ENCODE measurements around the gene RIOX2. TPM values are rescaled to one million over a fixed set of nuclear protein-coding genes. Genes with fewer than 3 reads are reported as not detected.

Gene RIOX2
- polyA plus RNA-seq, 1 donor: 24.6 TPM

DNA sequence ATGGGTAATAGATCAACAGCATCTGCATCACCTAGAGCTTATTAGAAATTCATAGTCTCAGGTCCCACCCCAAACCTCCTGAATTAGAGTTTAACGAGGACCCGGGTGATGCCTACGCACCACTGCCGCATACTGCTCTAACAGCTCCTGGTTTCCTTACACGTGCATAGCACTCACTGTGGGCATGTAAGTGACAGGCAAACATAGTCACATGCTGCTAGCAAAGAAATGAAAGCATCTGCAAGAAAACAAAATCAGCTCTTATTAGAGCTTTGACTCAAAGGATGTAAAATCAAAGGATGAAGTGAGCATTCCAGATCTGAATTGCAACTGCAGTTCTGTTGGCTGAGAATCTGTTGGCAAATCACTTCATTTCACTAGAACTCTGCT, 19.1 kb upstream of the RIOX2 start:
- WGBS (ENCODE audit: insufficient coverage, low lambda C conversion rate): no CpG with 5 or more reads among the region's 5 CpGs
- Histone ChIP-seq H3K27me3 (ENCODE audit: control insufficient read depth, insufficient read depth, low read length) (no peaks in the 10 kb centered on the region), H3K4me1 (ENCODE audit: control insufficient read depth, insufficient read depth, low read length) (no peaks in the 10 kb centered on the region), H3K4me3 (ENCODE audit: low read length) (no peak overlapping the region), H3K27ac (ENCODE audit: low read length) (no peak overlapping the region), H3K9me3 (ENCODE audit: control insufficient read depth, low read depth, low read length) (peaks cover 10% of the 10 kb centered on the region), H3K36me3 (ENCODE audit: control insufficient read depth, insufficient read depth, low read length) (no peaks in the 10 kb centered on the region)
- no peak for DNase-seq

DNA sequence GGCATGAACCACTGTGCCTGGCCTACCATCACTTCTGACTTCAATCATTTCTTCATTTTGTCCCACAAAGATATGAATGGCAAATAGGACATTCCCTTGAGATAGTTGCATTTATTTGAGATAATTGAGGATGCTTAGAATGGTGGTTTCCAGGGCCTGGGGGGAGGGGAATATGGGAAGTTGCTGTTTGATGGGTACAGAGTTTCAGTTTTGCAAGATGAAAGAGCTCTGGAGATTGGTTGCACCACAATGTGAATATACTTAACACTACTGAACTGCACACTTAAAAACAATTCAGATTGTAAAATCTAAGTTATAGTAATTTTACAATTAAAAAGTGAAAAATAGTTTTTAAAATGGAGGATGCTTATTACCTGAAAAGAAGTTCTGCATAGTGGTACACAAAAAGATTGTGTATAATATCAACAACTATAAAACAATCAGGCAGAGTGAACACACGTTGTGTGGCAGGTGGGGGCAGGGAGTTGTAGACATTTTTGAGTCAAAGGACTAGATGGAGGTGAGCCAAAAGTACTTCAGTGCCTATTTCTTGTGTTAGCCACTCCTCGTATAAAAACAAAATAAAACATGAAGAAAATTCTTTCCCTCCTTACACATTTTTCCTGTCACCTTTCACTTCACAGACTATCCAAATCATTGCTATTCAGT, 18.5 kb upstream of the RIOX2 start:
- WGBS (ENCODE audit: insufficient coverage, low lambda C conversion rate): 83% methylated on average over 1 of the region's 2 CpGs
- no peak for DNase-seq
- peaks cover 10% of the 10 kb centered on the region for H3K9me3 ChIP-seq (ENCODE audit: control insufficient read depth, low read depth, low read length)
- H3K36me3 ChIP-seq (ENCODE audit: control insufficient read depth, insufficient read depth, low read length): no peaks in the 10 kb centered on the region
- no peak overlapping the region for H3K4me3 ChIP-seq (ENCODE audit: low read length)
- H3K4me1 ChIP-seq (ENCODE audit: control insufficient read depth, insufficient read depth, low read length): no peaks in the 10 kb centered on the region
- no peaks in the 10 kb centered on the region for H3K27me3 ChIP-seq (ENCODE audit: control insufficient read depth, insufficient read depth, low read length)
- H3K27ac ChIP-seq (ENCODE audit: low read length): no peak overlapping the region

DNA sequence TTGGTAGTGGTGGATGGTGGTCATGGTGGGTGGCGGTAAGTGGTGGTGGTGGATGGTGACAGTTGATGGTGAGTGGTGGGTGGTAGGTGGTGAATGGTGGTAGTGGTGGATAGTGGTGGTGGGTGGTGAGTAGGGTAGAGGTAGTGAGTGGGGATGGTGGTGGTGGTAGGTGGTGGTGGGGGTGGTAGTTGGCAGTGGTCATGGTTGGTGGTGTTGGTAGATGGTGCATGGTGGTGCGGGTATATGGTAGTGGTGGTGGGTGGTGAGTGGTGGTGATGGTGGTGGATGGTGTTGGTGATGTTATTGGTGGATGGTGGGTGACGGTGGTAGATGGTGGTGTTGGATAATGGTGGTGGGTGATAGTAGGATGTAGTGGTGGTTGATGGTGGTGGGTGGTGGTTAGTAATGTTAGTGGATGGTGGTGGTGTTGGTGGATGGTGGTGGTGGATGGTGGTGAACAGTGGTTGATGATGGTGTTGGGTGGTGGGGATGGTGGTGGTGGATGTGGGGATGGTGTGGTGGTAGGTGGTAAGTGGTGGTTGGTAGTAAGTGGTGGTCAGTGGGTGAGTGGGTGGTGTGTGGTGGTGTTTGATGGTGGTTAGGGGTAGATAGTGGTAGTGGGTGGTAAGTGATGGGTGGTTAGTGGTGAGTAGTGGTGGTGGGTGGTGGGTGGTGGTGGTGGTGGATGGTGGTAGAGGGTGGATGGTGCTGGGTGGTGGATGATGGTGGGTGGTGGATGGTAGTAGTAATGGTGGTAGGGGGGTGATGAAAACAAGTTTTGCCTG, 16.7 kb upstream of the RIOX2 start:
- H3K36me3 ChIP-seq (ENCODE audit: control insufficient read depth, insufficient read depth, low read length): no peaks in the 10 kb centered on the region
- no peak for DNase-seq
- H3K9me3 ChIP-seq (ENCODE audit: control insufficient read depth, low read depth, low read length): peaks cover 10% of the 10 kb centered on the region
- H3K4me1 ChIP-seq (ENCODE audit: control insufficient read depth, insufficient read depth, low read length): no peaks in the 10 kb centered on the region
- H3K27ac ChIP-seq (ENCODE audit: low read length): no peak overlapping the region
- WGBS (ENCODE audit: insufficient coverage, low lambda C conversion rate): 100% methylated on average over 1 of the region's 3 CpGs
- H3K4me3 ChIP-seq (ENCODE audit: low read length): no peak overlapping the region
- H3K27me3 ChIP-seq (ENCODE audit: control insufficient read depth, insufficient read depth, low read length): no peaks in the 10 kb centered on the region

DNA sequence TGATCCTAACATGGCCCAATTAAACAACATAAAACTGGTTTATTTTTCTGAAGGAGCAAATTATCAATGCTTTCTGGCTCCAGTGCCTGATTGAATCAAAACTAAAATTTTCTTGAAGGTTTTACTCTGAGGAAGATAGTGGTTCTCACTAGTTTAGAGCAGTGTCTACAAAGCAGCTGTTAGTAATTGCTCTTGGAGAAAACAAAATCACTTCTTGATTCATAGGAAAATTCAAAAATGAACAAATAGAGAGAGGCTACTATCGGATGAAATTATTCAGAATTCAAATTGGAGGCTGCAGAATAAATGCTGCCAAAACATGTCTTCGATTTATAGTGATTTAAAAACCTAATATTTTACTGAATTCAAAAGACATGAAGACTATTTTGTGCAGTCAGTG, 15.1 kb upstream of the RIOX2 start:
- DNase-seq: no peak
- H3K27ac ChIP-seq (ENCODE audit: low read length): no peak overlapping the region
- H3K4me3 ChIP-seq (ENCODE audit: low read length): no peak overlapping the region
- no peaks in the 10 kb centered on the region for H3K36me3 ChIP-seq (ENCODE audit: control insufficient read depth, insufficient read depth, low read length)
- H3K4me1 ChIP-seq (ENCODE audit: control insufficient read depth, insufficient read depth, low read length): no peaks in the 10 kb centered on the region
- peaks cover 10% of the 10 kb centered on the region for H3K9me3 ChIP-seq (ENCODE audit: control insufficient read depth, low read depth, low read length)
- WGBS (ENCODE audit: insufficient coverage, low lambda C conversion rate): 100% methylated on average over 2 of the region's 2 CpGs
- H3K27me3 ChIP-seq (ENCODE audit: control insufficient read depth, insufficient read depth, low read length): no peaks in the 10 kb centered on the region

DNA sequence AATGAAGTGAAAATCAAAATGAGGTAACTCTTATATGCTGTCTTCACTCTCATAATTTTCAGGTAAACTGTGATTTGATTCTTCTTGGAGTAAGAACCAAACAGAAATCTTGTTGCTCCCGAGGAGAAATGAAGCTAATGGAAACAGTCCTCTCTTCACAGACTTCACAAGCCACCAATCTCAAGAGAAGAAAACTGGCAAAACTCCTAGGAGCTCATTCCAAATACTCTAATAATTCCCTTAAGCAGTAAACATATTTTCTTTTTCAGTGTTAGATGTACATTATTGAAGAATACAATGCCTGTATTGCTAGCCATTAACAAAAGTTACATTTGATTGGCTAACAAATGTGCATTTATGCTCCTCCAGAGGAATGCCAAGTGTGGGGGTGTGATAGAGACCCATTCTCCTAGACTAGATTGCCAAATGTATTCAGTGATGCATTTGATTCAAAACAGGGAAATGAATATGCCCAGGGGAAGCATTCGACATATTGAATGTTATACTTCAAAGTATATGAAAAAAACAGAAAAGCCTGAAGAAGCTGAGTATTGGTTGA, 11.8 kb upstream of the RIOX2 start:
- 86% methylated on average over 1 of the region's 2 CpGs for WGBS (ENCODE audit: insufficient coverage, low lambda C conversion rate)
- Histone ChIP-seq H3K4me3 (ENCODE audit: low read length) (no peak overlapping the region), H3K27ac (ENCODE audit: low read length) (no peak overlapping the region), H3K36me3 (ENCODE audit: control insufficient read depth, insufficient read depth, low read length) (no peaks in the 10 kb centered on the region), H3K9me3 (ENCODE audit: control insufficient read depth, low read depth, low read length) (peaks cover 6% of the 10 kb centered on the region), H3K27me3 (ENCODE audit: control insufficient read depth, insufficient read depth, low read length) (no peaks in the 10 kb centered on the region), H3K4me1 (ENCODE audit: control insufficient read depth, insufficient read depth, low read length) (no peaks in the 10 kb centered on the region)
- DNase-seq: no peak

DNA sequence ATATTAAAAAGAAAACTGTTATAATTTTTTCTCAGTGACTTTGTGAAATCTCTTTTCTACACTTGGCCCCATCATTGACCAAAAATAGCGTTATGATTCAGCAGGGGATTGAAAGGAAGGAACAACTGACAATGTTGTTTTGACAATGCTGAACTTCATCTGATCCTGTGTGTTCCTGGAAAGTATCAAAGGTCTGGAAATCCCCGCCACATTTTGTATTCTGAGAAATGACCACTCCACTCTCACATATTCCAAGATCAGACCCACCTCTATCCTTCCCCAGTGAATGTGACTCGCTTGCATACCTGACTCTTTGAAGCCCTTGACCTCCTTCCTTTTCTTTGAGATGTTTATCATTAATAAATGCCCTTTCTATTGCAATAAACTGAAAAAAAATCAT, 9.7 kb upstream of the RIOX2 start:
- no peaks in the 10 kb centered on the region for H3K4me1 ChIP-seq (ENCODE audit: control insufficient read depth, insufficient read depth, low read length)
- H3K36me3 ChIP-seq (ENCODE audit: control insufficient read depth, insufficient read depth, low read length): no peaks in the 10 kb centered on the region
- 20% methylated on average over 1 of the region's 3 CpGs for WGBS (ENCODE audit: insufficient coverage, low lambda C conversion rate)
- no peaks in the 10 kb centered on the region for H3K9me3 ChIP-seq (ENCODE audit: control insufficient read depth, low read depth, low read length)
- H3K27me3 ChIP-seq (ENCODE audit: control insufficient read depth, insufficient read depth, low read length): no peaks in the 10 kb centered on the region
- H3K27ac ChIP-seq (ENCODE audit: low read length): no peak overlapping the region
- H3K4me3 ChIP-seq (ENCODE audit: low read length): no peak overlapping the region
- no peak for DNase-seq

DNA sequence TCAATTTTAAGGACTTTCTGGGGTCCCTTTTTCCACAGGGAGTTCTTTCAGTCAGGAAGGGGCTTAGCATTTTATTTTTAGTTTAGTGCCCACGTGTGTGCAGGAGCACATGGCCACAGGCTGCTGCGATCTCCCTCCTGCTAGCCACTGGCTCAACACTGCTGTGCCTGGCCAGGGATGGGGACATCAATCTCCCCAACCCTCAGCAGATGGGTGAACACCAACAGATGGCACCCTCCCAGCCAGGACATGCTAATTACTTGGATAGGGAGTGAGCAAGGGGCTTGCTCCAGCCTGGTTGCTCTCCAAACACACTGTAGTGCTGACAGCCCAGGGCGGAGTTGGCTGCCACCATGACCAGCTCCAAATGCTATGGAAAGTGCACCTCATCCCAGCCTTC, 7.4 kb upstream of the RIOX2 start:
- Histone ChIP-seq H3K4me1 (ENCODE audit: control insufficient read depth, insufficient read depth, low read length) (no peaks in the 10 kb centered on the region), H3K27ac (ENCODE audit: low read length) (no peak overlapping the region), H3K27me3 (ENCODE audit: control insufficient read depth, insufficient read depth, low read length) (no peaks in the 10 kb centered on the region), H3K4me3 (ENCODE audit: low read length) (no peak overlapping the region), H3K36me3 (ENCODE audit: control insufficient read depth, insufficient read depth, low read length) (no peaks in the 10 kb centered on the region), H3K9me3 (ENCODE audit: control insufficient read depth, low read depth, low read length) (no peaks in the 10 kb centered on the region)
- WGBS (ENCODE audit: insufficient coverage, low lambda C conversion rate): no CpG with 5 or more reads among the region's 3 CpGs
- no peak for DNase-seq

DNA sequence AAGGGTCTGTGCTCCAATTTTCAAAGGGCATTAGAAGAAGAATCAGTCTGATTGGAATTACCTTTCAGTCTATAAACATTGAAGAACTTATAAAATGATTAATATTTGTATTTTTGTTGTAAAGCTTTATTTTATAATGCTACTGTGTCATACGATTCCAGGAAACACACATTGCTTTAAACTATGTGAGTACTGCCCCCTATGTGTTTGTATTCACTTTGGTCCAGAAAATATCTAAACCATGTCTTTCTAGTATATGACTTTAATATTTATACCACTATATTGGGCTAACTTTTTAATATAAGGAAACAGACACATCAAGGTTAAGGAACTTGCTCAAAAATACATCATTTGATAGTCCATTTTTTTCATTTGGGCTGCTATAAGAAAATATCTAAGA, 3.2 kb upstream of the RIOX2 start:
- Histone ChIP-seq H3K27me3 (ENCODE audit: control insufficient read depth, insufficient read depth, low read length) (no peaks in the 10 kb centered on the region), H3K36me3 (ENCODE audit: control insufficient read depth, insufficient read depth, low read length) (no peaks in the 10 kb centered on the region), H3K4me1 (ENCODE audit: control insufficient read depth, insufficient read depth, low read length) (peaks cover 11% of the 10 kb centered on the region), H3K9me3 (ENCODE audit: control insufficient read depth, low read depth, low read length) (no peaks in the 10 kb centered on the region), H3K27ac (ENCODE audit: low read length) (no peak overlapping the region), H3K4me3 (ENCODE audit: low read length) (no peak overlapping the region)
- WGBS (ENCODE audit: insufficient coverage, low lambda C conversion rate): no CpG with 5 or more reads among the region's 1 CpG
- DNase-seq: no peak

DNA sequence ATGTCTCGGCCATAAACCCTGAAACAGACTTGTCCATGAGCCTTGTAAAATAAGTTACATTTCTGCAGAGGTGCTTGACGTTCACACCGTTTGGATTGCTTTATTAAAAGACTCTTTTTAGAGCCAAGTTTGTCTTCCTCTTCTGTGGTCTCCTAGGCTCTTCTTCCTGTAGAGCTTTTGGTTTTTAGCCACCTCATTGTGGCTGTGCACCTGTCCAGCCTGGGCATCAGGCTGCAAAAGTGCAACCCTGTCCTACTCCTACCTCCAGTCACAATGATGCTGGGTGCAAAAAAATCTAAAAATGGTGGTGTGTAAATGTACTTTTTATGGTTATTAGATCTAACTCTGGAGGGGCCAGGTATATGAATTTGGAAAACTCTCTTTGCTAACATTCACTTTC, 2.8 kb upstream of the RIOX2 start:
- Histone ChIP-seq H3K27me3 (ENCODE audit: control insufficient read depth, insufficient read depth, low read length) (no peaks in the 10 kb centered on the region), H3K4me1 (ENCODE audit: control insufficient read depth, insufficient read depth, low read length) (peaks cover 11% of the 10 kb centered on the region), H3K9me3 (ENCODE audit: control insufficient read depth, low read depth, low read length) (no peaks in the 10 kb centered on the region), H3K4me3 (ENCODE audit: low read length) (no peak overlapping the region), H3K27ac (ENCODE audit: low read length) (no peak overlapping the region), H3K36me3 (ENCODE audit: control insufficient read depth, insufficient read depth, low read length) (no peaks in the 10 kb centered on the region)
- no peak for DNase-seq
- no CpG with 5 or more reads among the region's 3 CpGs for WGBS (ENCODE audit: insufficient coverage, low lambda C conversion rate)

DNA sequence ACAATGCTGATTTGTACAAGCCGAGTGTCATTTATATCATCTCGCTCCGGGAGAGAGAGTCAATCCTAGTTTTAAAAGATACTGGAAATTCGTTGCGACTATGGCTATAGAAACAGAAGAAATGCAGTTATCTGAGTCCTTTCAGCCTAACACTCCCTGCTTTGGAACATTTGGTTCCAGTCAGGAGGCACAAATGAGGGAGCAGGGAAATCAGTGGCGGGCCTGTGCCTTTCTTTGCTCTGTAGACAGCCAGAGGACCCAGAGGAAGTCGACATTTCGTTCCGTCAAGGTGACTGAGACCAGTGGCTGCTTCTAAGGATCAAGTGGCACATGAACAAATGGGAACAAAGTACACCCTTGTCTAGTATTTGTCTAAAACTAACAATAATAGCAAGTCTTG, 745 bp upstream of the RIOX2 start:
- Histone ChIP-seq H3K36me3 (ENCODE audit: control insufficient read depth, insufficient read depth, low read length) (no peaks in the 10 kb centered on the region), H3K27ac (ENCODE audit: low read length) (no peak overlapping the region), H3K4me3 (ENCODE audit: low read length) (peak overlapping the region; percentile 47), H3K27me3 (ENCODE audit: control insufficient read depth, insufficient read depth, low read length) (no peaks in the 10 kb centered on the region), H3K9me3 (ENCODE audit: control insufficient read depth, low read depth, low read length) (no peaks in the 10 kb centered on the region), H3K4me1 (ENCODE audit: control insufficient read depth, insufficient read depth, low read length) (peaks cover 11% of the 10 kb centered on the region)
- 100% methylated on average over 1 of the region's 9 CpGs for WGBS (ENCODE audit: insufficient coverage, low lambda C conversion rate)
- no peak for DNase-seq

Measured in large intestine (tissue), 3 donors.